ENCODE results near the gene GPR61.

Gene GPR61

DNA sequence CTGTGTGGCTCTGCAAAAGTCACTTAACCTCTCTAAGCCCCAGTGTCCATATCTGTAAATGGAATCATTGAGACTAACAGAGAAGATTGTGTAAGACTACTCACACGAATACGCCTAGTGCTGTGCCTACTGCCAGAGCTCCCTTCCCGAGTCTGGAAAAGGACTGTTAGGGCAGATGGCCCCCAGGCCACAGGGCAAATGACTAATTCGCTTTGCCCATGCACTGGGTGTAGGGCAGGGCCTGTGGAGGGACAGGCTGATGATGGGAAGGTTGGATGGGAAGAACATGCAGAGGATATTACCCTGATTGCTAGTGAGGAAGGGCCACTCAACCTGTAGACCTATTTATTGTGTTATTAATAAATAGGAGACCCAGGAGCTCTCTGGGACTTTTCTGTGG is 4.2 kb upstream of the GPR61 start:
- DNase-seq = peak in 1 of 58 donors; percentile 41

DNA sequence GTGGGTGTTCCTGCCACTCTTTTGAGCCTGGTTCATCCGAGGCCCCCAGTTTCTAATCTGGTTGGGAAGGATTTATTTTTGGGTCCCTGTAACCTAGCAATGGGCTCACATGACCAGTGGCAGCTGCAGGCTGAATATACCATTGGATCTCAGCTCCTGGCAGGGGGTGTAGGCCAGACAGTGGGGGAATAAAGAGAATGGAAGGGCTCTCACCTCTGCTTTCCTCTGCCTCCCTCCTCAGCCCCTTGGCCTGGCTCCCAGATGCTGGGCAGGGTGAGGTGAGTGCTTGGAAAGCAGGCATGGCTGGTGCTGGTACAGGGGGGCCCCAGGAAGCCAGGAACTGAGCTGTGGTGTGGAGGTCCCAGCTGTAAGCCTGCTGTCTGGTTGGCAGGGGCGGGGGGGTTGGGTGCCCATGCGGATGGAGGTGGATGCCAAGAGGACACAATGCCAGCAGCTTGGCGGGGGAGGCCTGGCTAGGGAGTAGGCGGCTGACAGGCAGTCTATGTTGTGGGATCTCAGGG is 3.6 kb upstream of the GPR61 start:
- DNase-seq = peak in 54 of 58 donors; percentile 29 to 86 (median 68)

DNA sequence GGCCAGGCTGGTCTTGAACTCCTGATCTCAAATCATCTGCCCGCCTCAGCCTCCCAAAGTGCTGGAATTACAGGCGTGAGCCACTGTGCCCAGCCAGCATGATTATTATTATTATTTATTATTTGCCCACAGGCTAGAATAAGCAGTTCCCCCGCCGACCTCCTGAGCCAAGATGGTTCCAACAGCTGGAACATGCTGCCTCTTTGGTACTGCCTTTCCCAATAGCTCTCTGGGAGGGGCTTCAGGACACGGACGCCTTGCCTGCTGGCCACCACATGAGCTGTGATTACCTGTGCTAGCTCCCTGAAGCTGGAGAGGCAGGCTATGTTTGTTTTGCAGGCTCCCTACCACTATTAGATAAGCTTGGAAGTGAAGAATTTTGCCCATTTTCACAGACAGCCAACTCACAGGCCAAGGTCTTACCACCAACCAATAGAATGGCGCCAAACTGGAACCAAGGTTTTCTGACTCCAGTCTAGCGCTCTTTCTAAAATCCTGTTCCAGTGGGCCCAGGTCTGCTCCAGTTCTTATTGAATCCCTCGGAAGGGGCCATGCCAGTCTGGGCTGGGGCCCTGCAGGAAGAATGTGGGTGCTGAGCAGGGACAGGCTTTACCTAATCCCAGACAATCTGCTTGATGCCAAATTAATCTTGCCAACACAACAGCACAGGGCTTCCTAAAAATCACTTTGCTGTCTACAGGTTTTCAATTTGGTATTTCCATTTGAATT is 2.1 kb upstream of the GPR61 start:
- DNase-seq = no peak

DNA sequence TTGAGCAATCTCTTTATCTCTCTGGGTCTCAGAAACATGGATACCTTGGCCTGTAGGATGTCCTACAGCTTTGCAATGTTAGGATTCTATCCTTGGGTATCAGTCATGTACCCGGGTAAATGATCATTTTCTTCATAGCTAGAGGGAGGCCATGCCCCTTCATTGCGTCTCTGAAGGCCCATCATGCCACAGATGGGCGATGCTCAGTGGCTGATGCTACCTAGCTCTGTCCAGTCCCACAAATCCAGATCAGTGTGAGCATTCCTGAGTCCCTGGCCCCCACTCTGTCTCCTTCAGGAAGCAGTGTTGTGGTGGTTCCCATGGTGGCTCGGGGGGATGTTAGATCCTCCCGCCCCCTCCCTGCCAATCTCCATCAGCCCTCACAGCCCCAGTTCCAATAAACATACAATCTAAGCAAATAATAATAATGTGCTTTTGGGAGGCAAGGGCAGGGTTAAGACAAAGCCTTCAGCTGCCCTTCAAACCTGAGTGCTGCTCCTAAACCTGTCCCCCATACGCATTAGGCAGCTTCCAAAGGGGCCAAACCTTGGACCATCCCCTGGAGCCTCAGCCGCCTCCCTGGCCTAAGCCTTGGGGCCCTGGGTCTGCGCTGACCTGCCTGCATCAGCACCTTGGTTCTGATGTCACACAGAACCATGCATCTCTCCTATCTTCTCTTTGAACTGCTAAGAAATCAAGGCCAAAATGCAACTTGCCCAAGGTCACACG is 681 bp upstream of the GPR61 start:
- DNase-seq = no peak

DNA sequence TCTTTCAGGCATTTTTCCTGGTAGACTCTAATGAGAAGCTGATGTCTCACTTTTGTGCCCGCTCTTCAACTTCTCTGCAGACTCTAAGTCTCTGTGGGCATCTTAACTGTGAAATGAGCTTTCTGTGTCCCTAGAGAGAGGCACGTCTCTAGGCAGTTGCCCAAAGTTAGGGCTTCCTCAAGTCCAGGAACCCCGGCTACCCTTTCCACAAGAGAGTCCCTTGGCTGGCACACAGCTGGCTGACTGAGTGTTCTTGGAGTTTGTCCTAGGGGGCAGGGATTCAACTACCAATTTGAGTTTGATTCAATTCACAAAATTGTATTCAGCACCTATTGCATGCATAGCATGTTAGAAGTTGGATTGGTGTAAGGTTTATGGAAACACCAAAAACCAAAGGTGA is 1.4 kb downstream of the GPR61 start:
- DNase-seq = peak in 13 of 58 donors; percentile 8 to 40 (median 18)

DNA sequence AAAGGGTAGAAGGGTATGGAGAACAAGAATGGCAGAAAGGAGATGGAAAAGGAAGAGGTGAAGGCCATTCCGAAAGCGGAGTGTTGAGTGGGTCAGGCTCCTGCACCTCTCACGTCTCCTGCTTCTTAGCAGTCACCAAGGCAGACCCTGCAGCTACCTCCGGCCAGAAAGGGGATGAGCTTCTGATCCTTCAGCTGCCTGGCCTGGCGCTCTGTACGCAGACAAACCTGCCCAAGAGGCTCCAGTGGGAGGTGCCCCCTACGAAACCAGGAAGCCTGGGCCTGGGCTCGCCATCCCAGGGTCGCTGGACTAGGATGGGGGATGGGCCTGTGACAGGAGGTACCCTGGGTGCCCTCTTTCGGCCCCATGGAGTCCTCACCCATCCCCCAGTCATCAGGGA is 3.0 kb downstream of the GPR61 start:
- DNase-seq = no peak

DNA sequence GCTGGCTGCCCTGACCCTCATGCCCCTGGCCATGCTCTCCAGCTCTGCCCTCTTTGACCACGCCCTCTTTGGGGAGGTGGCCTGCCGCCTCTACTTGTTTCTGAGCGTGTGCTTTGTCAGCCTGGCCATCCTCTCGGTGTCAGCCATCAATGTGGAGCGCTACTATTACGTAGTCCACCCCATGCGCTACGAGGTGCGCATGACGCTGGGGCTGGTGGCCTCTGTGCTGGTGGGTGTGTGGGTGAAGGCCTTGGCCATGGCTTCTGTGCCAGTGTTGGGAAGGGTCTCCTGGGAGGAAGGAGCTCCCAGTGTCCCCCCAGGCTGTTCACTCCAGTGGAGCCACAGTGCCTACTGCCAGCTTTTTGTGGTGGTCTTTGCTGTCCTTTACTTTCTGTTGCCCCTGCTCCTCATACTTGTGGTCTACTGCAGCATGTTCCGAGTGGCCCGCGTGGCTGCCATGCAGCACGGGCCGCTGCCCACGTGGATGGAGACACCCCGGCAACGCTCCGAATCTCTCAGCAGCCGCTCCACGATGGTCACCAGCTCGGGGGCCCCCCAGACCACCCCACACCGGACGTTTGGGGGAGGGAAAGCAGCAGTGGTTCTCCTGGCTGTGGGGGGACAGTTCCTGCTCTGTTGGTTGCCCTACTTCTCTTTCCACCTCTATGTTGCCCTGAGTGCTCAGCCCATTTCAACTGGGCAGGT is 3.8 kb downstream of the GPR61 start:
- no peak for DNase-seq

DNA sequence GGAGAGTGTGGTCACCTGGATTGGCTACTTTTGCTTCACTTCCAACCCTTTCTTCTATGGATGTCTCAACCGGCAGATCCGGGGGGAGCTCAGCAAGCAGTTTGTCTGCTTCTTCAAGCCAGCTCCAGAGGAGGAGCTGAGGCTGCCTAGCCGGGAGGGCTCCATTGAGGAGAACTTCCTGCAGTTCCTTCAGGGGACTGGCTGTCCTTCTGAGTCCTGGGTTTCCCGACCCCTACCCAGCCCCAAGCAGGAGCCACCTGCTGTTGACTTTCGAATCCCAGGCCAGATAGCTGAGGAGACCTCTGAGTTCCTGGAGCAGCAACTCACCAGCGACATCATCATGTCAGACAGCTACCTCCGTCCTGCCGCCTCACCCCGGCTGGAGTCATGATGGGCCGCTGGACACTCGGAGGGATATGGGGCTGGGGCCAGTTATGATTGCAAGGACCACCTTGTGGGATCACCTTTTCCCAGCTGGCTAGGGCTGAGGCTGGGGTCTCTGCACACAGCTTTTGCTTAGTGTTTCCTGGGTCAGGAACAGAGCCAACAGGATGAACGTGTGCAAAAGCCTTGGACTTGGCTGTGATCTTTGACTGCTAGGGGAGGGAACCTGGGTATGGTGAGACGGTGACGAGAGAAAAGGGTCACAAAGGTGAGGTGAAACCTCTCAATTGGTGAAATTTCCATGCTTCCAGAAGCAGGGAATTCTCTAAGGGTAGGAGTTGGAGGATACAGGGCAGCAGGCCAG is 4.5 kb downstream of the GPR61 start:
- DNase-seq = no peak

DNA sequence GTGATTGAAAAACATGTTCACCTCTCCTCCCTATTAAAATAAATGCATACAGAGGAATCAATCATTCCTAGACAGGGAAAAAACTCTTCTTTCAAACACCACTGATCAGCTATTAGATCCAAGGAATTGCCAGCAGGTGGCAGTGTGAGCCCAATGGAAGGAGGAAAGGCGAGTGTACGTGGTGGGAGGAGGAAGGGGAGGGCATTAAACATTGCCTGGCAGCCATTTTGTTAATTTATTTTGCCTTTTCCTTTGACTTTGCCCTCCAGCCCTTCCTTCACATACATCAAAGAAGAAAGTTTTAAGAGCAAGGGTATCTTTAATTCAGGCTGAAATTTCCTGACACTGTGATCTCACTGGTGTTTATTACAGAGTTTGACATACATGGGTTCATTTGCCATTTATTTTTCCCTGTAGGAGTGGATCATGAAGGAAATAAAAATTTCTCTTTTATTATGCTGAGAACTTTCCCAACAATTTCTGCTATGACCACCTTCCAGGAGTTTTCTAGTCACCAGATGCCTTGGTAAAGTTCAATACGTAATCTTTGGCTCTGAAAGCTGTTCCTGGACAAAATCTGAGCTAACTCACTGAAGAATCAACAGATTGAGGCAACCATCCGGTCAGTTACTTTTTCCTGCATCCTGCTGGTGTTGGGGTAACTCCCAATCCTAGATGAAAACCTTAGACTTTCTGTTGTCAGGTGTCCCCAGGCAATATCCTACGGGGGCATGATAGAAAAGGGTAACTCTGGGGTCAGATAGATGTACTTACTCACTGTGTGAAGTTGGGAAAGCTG is 6.8 kb downstream of the GPR61 start:
- peak in 52 of 58 donors; percentile 28 to 89 (median 71) for DNase-seq

DNA sequence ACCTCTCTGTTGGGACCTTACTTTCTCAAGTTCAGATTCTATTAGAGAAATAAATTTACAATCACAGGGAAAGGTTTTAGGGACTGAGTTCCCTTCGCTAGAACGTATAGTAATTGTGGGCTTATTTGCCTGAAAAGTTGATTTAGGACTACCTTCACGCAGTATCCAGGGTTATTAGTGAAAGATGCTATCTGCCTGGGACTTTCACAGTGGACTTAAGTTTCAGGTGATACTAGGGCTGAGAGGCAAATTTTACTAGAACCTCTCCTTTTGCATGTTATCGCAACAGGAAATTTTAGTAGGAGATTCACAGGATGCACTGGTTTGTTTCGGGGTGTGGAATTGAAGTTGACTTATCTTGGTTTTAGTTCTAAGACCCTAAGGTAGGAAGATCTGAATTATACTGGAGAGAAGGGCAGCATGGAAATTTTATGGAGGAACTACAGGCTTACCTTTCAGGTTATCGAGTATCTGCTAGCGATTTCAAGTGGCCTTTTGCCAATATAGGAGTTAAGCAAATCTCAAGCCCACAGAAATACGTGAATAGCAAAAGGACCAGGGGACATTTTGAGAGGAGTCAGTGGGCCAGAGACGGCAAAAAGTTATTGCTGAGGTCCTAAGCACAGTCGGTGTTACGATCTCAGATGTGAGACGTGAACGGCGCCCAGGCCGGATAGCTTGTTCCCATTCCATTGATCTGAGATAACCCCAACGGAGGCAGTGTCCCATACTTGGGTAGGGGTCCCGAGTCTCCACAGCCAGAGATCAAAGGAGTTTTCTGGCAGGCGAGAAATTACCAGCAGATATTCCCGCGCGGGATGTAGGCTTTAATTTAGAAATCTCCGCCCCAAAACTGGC is 8.0 kb downstream of the GPR61 start:
- DNase-seq = peak in 2 of 58 donors; percentile 36 to 47

DNA sequence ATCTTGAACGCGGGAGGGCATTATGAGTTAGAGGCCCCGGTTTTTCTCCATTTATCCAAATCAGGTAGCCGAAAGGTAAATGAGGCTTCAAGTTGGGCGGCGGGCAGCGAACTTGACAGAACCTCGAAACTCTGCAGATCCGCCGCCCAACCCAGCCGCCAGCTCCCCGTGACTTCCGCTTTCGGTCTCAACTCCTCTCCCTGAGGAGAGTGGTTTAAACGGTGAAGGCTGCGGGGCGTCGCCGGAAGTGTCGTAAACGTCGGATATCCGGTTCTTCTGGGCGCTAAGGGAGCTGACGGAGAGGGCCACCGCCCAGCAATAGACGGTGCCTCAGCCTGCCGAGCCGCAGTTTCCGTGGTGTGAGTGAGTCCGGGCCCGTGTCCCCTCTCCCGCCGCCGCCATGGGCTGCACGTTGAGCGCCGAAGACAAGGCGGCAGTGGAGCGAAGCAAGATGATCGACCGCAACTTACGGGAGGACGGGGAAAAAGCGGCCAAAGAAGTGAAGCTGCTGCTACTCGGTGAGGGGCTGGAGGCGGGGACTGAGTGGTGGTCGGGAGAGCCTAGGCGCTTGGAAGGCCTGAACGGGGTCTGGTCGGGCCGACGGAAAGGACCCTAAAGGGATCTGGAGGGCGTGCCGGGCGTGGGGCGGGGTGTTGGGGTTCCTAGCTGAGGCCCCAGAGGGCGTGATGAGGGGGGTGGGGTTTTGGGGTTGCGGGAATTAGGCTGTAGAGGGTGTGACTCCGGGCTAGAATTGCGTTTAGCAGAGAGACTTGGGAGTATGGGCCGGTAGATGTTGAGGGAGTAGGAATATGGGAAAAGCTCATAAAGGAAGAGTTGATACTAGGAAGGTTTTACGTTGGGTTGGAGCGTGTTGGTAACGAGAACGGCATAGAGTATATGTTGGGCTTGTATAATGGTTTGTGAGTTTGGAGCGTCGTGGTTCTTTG is 8.9 kb downstream of the GPR61 start, which contains the start of gene GNAI3:
Gene GNAI3 (plus strand): TSS at position 295 of the 947 bp plus-strand sequence. CDS start 106 bp downstream, at position 401.
- peak; percentile 60 to 99 (median 94) for DNase-seq

DNA sequence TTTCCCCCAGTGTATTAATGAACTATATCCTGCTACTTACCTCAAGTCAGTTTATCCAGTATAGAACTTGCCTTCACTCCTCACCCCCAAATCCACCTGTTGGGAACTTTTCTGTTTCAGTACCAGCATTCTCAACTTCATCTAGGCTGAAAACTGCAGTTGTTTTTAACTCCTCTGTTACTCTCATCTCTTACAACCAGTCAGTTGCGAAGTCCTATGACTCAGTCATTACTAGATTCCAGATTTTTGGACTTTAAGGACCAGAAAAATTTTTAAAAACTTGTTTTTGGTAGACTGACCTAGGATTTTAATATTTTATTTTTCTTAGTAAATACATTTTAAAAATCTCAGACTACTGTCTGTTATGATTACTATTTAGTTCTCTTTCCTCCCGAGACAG is 16.9 kb downstream of the GPR61 start:
- DNase-seq = no peak

DNA sequence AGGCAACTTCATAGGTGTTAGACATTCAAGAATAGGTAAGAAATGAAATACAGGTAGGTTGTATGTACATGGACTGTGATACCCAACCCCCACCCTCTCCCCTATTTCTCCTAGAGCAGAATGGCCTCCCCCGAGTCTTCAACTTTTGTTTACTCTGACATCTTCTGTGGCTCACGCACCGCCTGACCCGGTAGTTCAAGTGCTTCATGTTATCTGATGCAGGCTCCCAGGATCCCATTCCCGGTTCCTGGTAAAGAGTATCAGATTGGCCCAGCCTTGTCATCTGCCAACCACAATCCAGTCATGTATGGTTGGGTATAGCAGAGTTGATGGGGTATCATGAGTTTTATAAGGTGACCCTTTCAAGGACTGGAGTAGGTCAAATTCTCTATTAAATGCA is 17.8 kb downstream of the GPR61 start:
- DNase-seq = no peak

DNA sequence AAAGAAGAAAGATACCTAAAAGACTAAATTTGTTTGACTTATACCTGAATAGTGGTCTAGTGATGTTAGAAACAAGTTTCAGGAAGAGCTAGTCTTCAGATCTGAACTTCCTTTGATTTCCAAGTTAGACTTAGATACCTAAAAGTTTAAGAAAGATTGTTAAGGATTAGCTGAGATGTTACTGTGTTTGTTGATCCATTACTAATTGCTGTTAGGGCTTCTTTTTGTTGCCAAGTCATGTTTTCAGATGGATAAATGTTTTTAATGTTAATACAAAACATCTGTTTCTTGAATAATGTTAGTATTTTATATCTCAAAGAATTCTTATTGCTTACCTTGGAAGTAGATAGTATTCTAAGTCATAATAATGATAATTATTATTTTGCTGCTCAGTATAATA is 20.3 kb downstream of the GPR61 start:
- no peak for DNase-seq

DNA sequence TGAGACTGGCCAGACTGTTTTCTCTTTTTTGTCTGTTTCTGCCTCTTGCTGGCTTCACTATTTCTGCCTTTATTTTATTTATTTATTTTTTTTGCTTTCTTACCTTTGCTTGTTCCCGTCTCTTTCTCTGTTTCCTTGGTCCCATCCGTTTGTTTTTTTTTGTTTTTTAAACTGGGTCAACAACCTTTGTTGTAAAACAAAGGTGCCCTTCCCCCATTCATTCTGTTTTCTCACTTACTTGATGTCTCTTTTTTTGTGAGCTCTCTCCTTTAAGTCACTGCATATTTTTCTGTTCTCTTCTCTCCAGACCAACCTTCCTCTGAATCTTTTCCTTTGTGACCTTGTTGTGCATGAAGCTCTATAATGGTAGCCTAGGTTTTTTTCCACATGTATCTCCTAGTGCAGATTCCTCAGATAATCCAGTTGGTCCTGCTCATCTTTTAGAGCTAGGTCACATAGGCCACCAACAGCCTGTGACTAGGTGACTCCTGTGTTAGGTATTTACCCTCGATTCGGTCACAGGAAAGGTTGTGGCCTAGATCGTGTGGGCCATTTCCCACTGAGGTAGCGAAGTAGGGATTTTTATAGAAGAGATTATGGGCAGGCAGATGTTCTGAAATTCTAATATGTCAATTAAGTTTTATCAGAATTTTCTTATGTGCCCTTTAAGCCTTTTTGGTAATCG is 24.7 kb downstream of the GPR61 start:
- no peak for DNase-seq

DNA sequence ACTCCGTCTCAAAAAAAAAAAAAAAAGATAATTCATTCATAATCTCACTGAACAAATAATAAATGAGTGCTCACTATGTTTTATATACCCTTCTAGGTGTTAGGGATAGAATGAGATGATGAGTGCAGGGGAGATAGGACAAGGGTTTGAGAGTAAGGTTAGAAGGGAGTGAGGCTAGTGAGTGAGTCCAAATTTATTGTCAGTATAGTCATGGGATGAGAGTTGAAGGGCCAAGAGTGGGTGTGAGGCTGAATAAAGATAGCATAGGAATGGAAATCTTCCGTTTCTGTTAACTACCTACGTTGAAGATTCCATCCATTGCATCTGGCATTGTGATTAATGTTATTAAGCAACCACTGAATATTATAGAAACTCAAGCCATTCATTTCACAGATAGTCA is 25.6 kb downstream of the GPR61 start:
- DNase-seq = no peak

DNA sequence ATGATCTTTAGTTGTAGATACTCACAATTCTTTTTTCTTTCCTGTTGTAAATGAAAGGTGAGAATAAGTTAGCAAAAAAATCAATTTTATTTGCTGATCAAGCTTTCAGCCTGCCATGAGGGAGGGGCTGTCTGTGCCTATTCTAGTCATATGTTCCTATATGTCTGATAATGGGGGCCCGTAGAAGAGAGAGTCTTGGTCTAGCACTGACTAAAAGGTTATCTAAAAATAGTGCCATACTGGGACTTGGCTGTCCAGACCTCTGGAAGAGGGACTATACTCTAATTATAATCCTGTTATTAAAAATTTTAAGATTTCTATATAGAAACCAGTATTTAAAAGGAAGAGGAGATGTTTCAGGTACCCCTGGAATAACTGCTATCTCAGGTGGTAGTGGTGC is 27.3 kb downstream of the GPR61 start:
- DNase-seq = no peak

All from anterior cingulate cortex (tissue), 58 donors.